KOPT-K1 (cell line): ENCODE results near the gene PTPRK.

Source experiments
- H3K27ac ChIP-seq: fragments of 200-600 bp; sonication (generic); 2 replicates; pipeline ENCODE4 v1.5.1; 2016; ENCODE audit warnings: antibody characterized with exemption, mild to moderate bottlenecking, low read depth, low read length; ENCODE audit not compliant: poor library complexity, severe bottlenecking
- H3K36me3 ChIP-seq: fragments of 200-600 bp; sonication (generic); 2 replicates; pipeline ENCODE4 v1.5.1; 2017; ENCODE audit warnings: antibody characterized with exemption, mild to moderate bottlenecking, low read length, moderate library complexity; ENCODE audit not compliant: insufficient read depth
- H3K9me3 ChIP-seq: fragments of 200-600 bp; sonication (generic); 2 replicates; pipeline ENCODE4 v1.5.1; 2017; ENCODE audit warnings: antibody characterized with exemption, low read length, mild to moderate bottlenecking; ENCODE audit not compliant: insufficient read depth, poor library complexity, severe bottlenecking

The PTPRK gene

DNA sequence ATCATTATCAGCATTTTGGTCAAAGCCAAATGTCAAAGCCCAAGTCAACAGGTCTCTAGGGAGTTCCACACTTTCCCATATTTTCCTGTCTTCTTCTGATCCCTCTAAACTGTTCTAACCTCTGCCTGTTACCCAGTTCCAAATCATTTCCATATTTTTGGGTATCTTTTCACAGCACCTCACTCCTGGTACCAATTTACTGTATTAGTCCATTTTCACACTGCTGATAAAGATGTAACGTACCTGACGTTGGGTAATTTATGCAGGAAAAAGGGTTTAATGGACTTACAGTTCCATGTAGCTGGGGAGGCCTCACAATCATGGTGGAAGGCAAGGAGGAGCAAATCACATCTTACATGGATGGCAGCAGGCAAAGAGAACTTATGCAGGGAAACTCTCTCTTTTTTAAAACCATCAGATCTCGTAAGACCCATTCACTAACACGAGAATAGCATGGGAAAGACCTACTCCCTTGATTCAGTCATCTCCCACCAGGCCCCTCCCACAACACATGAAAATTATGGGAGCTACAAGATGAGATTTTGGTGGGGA lies 143.4 kb downstream of the PTPRK start:
- no peak overlapping the region for H3K27ac ChIP-seq
- H3K9me3 ChIP-seq: peaks cover 39% of the 10 kb centered on the region
- H3K36me3 ChIP-seq: no peaks in the 10 kb centered on the region

DNA sequence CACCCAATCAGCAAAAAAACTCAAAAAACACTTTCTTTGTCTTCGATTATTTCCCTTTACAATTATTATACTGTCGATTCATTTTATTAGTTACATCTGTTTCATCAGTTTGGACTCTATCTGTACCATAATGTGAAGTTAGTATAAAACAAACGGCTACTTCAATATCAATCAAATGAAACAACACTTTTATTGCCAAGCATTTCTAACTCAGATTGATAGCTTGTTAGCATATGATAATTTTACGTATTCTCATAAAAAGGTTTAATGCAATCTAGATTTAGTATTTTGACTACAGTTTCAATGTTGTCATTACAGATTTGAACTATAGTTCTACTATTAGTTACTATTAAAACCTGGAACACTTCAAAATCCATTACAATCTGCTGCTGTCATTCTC lies 149.3 kb downstream of the PTPRK start:
- Histone ChIP-seq H3K27ac (no peak overlapping the region), H3K36me3 (no peaks in the 10 kb centered on the region), H3K9me3 (peaks cover 21% of the 10 kb centered on the region)

DNA sequence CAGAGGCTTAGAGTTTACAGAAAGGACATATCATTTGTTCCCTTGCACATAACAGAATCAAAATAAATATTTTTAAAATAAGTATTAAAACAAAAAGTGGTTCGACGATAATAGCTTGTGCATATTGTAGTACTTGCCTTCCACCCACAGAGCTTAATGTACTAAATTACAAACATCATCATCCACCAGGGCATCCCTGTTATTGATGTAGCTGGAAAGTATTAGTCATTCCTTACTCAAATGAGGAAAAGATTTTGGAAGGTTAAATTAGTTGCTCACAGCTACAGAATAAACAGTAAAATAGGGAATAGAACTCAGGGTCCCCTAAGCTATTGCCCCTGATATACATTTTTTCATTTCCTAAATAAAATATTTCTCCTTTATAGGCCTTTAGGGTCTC lies 150.3 kb downstream of the PTPRK start:
- H3K9me3 ChIP-seq: peaks cover 10% of the 10 kb centered on the region
- no peaks in the 10 kb centered on the region for H3K36me3 ChIP-seq
- no peak overlapping the region for H3K27ac ChIP-seq

DNA sequence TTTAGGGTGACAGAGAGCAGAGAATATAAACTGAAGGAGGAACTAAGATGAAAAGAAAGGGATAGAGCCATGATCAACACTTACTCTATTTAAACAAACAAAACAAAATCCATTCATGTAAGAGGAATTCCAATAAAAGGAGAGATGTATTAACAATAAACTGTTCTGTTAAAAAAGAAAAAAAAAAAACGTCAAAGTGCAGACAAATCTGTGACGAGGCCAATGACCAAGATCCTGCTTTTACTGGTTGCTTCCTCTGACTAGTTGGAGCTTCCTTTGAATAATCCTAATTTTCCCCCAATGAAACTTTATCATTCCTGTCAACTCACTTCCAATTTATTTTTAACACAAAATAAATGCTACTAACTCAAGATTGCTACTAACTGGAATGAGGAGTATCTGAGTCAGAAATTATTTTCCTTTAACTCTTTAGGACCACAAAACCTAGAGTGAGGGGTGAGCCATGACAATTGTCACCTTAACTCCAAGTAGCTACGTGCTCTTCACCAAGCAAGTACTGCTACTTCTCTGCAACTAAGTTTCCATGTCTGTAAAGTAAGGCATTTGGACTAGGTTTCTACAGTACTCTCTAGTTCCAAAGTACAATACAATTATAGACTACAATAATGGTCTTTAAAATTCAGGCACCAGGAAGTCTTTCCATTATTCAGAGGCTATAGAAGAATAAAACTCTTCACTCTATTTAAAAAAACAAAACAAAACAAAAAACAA lies 152.0 kb downstream of the PTPRK start:
- Histone ChIP-seq H3K9me3 (no peaks in the 10 kb centered on the region), H3K27ac (no peak overlapping the region), H3K36me3 (no peaks in the 10 kb centered on the region)

DNA sequence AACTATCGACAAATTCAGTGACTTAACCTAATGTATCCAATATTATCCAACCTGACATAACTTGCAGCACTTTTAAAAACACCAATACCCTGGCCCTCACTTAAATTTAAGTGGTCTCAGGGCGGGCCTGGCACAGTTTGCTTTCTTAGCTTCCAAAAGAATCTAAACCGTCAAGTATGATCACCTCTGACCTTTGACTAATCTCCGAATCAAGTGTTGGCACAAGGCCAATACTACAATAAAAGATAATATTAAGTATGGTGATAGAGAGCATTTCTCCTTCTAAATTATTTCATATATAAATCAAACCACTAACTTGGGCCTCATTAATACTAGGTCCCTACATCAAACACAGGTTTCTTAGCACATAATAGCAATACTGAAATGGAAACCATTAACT lies 153.0 kb downstream of the PTPRK start:
- H3K27ac ChIP-seq: no peak overlapping the region
- no peaks in the 10 kb centered on the region for H3K9me3 ChIP-seq
- H3K36me3 ChIP-seq: no peaks in the 10 kb centered on the region

DNA sequence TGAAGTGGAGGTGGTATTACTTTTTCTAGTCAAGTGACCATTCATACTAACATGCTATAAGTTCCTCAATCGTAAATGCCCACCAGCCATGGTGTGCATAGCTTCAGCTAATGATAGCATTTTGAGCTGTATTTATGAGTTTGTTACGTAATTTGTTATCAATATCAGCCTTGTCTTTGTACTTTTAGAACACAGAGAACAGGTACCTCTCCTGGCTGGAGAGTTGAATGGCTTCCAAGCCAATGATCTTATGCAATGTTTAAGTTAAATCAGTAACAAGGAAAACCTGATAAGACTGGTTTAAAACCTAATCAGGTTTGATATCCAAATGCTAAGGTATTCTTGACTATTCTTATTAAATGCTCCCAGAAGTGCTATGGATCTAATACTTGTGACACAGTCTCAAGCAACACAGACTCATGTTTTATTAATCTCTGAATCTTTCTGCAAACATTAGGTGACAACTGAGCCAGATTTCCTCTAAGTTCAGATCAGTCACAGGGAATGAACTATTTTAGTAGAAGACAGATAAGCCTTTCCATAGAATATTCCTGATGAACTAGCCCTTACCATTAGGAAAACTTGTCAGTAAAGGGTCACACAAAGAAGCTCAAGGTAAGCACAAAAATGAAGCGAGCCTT lies 154.8 kb downstream of the PTPRK start:
- Histone ChIP-seq H3K27ac (no peak overlapping the region), H3K9me3 (no peaks in the 10 kb centered on the region), H3K36me3 (no peaks in the 10 kb centered on the region)

DNA sequence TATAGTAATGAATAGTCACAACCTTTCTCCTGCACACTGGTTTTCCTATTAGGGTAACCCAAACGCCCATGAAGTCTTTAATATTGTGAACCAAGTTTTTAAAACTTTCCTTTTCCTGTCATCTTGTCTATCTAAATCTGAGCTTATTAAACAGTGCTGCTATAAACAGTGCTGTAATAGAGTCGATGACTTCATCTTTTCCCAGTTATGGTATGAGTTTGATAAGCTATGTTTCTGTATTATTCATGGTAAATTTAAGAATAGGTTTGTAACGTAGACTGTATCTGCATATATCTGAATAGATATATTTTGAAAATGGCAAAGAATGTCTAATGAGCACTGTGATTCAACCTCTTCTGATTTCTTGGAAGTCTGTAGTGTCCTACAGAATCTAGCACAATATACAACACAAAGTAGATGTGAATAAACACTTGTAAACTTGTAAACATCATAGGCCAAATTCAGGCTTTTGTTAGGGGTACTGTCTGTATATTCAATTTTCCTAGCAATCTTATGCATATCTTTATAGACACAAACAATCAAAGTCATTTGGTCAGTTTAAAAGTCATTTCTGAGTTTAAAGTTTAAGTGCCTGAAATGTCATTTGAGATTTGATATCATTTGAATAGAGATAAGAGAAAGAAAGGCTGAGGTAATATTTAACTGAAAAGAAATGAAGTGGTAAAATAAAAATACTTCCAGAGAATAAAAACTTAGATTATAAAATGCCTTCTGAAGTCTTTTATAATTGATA lies 155.5 kb downstream of the PTPRK start:
- no peaks in the 10 kb centered on the region for H3K36me3 ChIP-seq
- H3K27ac ChIP-seq: no peak overlapping the region
- no peaks in the 10 kb centered on the region for H3K9me3 ChIP-seq

DNA sequence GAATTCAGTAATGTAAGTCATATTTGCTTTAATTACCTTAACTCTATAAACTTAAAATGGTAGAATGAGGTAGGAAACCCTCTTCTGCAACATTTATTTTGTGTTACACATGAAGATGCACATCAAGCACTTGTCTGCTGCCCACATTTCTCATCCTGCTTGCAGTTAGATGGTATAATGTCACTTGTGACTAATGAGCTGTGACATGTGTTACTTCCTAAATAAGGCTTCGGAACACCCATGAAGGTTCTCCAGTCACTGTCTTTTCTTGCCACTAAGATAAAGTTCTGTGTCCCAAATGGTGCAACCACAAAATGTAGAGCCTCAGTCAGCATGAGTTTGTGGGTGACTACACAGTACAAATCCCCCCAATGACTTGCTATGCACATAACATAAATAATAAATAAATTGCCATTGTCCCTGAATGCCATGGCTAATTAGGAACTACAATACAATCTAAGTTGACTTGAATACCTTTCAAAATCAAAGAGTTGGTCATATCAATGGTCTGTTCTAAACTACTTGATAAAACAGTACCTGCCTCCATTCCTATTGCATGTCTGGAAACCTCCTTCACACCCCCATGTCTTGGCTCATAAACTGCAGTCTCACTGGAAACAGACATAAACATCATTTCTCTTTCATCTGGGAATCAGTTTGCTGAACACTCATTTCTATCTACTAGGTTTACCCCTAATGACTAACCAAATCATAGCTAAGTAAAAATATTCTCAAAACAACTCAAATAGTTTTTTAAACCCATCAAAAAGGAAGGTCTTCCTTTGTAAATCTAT lies 157.2 kb downstream of the PTPRK start:
- Histone ChIP-seq H3K27ac (no peak overlapping the region), H3K36me3 (no peaks in the 10 kb centered on the region), H3K9me3 (no peaks in the 10 kb centered on the region)

DNA sequence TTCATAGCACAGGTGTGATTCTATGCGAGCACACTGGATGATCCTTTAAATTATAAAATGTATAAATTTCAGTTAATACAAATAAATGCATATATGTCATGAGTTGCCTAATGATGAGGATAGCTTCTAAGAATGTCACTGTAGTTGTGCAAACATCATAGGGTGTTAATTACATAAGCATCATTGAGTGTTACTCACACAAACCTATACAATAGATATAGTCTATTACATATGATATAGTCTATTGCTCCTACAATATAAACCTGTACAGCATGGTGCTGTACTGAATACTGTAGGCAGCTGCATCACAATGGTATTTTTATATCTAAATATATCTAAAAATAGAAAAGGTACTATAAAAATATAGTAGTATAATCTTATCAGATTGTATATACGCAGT lies 159.0 kb downstream of the PTPRK start:
- Histone ChIP-seq H3K27ac (no peak overlapping the region), H3K36me3 (no peaks in the 10 kb centered on the region), H3K9me3 (no peaks in the 10 kb centered on the region)

DNA sequence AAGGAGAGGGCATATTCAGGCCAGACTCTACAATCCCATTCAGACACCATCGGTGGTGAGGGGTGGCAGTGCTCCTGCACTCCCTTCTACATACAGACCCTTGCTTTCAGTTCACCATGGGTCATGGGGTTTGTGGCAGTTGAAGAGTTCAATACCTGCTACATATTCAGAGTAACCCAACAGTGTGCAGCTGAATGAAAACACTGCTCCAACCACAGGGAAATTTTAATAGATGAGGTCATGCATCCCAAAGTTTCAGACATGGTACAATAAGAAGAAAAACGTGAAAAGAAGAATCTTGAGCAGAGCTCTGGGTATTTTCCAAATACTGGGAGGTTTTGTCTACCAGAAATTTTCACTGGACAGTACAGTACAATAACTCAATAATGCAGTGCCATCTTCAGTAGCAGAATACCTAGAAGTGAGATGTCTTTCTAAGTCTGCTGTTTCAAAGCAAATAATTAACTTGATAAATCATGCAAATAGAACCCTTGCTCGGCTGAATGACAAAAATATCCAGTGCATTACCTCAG lies 162.1 kb downstream of the PTPRK start:
- H3K36me3 ChIP-seq: no peaks in the 10 kb centered on the region
- no peaks in the 10 kb centered on the region for H3K9me3 ChIP-seq
- no peak overlapping the region for H3K27ac ChIP-seq

DNA sequence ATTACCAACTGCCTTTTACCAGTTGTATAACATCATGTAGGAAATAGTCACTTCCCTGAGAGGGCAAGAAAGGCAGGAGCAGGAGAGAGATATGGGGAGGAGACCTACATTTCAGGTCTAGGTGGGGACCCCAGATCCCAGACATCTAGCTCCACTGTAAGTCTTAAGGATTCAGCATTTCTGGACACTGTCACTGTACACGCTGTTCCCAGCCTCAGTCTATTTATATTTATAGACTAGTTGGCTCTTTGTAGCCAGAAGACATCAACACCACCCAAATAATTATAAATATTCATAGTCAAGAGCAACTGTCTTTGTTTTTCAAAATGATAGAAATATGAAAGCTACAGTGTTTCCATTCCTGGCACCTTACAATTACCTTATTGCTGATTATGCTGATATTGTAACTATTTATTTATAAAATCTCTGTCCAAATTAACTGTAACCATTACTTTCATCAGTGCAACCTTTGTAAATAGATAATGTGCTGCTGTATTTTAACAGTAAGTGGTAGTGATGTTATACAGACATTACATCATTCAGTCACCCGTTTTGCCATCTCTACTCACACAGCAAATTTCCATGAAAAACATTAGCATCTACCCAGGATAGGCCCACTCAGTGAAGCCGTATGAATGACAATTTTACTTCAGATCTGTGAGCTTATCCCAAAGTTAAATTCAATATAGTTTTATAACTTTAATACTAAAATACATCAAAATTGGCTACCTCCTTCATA lies 162.8 kb downstream of the PTPRK start:
- H3K27ac ChIP-seq: no peak overlapping the region
- no peaks in the 10 kb centered on the region for H3K36me3 ChIP-seq
- H3K9me3 ChIP-seq: no peaks in the 10 kb centered on the region

DNA sequence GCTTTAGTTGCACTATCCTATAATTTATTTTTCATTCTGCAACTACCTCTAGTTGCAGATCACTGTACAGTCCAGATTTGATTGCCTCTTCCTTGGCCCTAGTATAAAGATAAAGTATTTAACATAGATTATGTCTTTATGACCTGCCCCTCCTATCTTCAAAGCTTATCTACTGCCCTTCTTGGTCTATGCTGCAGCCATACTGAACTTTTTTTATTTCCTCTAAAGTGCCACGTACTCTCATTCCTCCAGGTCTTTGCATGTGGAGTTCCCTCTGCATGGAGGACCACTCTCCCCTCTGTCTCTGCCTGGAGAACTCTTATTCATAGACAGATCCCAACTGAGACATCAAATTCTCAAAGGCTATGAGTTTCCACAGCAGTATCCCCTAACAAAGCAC lies 168.0 kb downstream of the PTPRK start:
- no peaks in the 10 kb centered on the region for H3K36me3 ChIP-seq
- no peak overlapping the region for H3K27ac ChIP-seq
- no peaks in the 10 kb centered on the region for H3K9me3 ChIP-seq

DNA sequence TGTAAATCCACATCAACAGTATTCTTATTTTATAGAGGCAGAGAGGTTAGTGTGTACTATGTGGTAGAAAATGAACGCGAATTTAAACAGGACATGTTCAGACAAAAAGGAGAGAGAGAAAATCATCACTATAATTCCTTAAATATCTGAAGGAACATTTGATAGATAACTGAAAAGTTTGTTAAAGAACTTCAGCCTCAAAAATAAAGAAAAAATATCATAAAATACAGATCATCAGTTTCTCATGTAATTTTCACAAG lies 169.2 kb downstream of the PTPRK start:
- no peaks in the 10 kb centered on the region for H3K9me3 ChIP-seq
- no peaks in the 10 kb centered on the region for H3K36me3 ChIP-seq
- H3K27ac ChIP-seq: no peak overlapping the region
